Activated naive CD4-positive, alpha-beta T cell treated with anti-CD3 and anti-CD28 coated beads, Interleukin-2, amount 50 U/mL, for 16 hours (primary cell): ENCODE measurements around the gene SNRNP25.

Experiments used
- DNase-seq: peaks from one replicate; pipeline ENCODE4 v3.0.0-alpha.2; 2020

SNRNP25 gene

DNA sequence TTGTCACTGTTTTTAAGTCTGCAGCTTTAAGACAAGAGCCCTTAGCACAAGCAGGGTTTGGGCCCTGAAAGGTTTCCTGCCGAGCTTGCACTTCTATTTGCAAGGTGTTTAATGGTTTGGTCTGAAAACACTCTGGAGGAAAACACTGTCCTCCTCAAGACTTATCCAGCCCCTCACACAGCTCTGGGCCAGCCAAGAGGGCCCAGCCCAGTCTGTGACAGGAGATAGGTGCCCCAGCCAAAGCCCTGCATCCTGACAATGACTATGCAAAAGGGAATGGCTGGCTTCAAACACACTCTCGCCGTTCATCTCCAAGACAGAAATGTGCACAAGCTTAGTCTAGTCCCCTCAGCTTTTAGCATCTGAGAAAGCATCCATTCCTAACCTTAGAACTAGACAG lies 51.3 kb downstream of the SNRNP25 start:
- DNase-seq = no peak

DNA sequence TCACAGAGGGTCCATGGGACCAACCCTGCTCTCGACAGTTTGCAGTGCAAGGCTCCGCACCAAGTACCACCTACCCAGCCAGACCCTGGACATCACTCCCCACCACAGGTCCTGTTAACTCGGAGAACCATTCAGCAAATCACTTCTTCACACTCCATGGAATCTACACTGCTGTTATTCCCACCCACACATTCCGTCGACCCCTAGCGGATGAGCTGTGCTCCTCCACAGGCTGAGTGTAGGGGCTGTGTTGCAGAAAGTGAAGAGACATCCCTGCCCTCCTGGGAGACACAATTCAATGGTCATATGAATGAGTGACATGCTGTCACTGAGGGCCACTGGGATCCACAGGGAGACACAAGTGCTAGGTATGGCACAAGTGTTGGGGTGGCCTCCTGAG lies 51.9 kb downstream of the SNRNP25 start:
- DNase-seq = no peak

DNA sequence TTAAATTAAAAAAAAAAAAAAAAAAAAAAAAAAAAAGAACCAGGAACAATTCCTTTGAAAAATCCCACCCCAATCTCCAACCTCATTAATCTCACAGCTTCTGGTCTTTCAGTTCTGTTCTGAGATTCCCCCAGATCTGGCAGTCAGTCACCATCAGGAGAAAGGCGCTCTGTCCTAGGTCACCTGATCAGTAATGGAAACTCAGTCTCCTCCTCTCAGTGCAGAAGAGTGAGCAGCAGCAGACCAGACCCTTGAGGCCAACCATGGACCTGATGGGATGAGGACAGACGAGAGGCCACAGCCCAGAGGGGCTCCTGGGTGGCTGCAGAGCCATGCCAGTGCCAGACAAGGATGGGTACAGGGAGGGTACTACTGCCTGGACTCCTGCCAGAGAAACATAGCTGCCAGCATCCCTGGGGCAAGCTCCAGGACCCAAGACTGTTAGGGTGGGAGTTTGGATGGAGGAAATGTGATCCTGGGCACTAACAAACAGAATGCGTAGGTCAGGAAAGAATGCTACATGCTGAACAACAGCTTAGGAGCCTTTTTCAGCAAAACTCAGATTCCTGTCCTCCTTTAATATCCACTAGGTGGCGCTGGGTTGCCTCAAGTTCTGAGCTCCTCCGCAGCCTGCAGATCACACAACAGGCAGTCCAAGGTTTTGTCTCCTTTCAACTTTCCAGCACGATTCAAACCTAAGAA lies 53.1 kb downstream of the SNRNP25 start:
- peak; percentile 42 for DNase-seq
